GM15510 (cell line): Measurements from ENCODE around the gene POLD4.
A peak's percentile ranks its signal among the peaks of the same experiment; 100 is the strongest.

Experiments
- POLR2A ChIP-seq: IDR thresholded peaks from 3 replicates; pipeline ENCODE4 v1.6.1; 2011; ENCODE audit warnings: borderline replicate concordance; ENCODE audit not compliant: insufficient read length; ENCODE audit errors: extremely low read depth

POLD4 gene

DNA sequence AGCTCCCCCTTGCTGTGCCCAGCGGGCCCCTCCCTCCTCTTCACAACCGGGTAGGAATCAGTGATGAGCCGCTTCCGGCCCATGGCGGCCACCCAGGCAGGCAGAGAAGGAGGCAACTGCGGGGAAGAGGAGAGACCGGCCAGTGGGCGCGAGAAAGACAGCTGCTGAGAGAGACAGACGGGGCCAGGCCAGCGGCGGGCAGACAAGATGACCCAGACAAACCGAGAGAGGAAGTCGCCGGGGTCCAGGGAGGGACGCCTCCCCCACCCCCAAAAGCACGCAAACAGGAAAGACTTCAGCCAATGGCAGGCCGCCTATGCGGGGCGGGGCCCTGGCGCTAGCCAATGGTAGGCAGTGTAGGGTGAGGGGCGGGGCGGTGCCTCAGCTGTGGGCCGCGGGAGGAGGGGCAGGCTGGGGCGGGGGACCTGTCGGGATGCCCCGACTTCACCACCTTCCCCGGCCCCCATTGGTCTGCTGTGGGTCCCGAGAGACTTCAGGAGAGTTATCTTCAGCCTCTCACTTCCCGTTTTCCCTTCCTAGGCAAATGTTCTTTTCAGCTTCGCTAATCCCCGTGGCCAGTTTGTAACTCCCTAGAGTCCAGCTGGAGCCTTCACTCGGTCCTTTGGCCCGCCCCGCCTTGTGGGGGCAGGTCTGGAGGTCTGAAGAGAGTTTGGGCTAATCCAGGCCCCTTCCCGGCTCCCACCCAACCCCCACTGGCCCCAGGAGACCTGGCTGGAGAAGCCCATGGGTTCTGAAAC is at the start of gene POLD4:
TSS of gene POLD4 (minus strand) at position 230 of the 758 bp plus-strand sequence. CDS start at position 83, 147 bp downstream.
- TF ChIP-seq POLR2A: peak; percentile 93

DNA sequence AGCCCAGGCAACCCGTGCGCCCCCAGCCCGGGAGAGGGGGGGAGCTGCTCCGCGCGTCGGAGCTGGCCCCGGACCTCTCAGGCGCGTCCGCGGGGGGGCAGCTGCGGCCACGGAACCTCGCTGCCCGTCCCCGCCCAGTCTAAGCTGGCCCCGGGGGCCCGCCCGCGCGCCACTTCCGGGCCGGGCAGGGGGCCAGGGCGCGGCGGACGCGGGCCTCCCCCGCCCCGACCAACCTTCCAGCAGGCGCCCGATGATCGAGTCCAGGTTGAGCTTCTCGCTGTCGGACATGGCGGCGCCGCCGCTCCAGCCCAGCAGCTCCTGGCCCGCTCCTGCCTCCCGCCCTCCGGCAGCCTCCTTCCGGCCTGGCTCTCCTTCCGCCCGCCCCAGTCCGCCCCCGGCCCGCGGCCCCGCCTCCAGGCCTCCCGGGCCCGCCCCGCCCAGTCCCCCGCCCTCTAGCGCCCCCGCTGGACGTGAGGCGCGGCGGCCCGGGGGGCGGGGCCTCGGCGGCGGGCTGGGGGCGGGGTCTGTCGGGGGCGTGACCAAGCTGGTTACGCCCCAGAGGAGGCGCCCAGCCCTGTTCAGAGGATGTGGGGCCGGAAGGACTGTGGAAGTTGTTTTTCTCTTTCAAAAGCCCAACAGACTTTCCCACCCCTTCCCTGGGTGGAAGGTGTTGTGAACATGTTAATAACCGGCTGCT is 48.3 kb upstream of the POLD4 start, which contains the start of gene PPP1CA:
TSS of gene PPP1CA (minus strand) at position 364 of the 697 bp plus-strand sequence. CDS start at position 288, 76 bp downstream.
- peak; percentile 87 for TF ChIP-seq POLR2A

DNA sequence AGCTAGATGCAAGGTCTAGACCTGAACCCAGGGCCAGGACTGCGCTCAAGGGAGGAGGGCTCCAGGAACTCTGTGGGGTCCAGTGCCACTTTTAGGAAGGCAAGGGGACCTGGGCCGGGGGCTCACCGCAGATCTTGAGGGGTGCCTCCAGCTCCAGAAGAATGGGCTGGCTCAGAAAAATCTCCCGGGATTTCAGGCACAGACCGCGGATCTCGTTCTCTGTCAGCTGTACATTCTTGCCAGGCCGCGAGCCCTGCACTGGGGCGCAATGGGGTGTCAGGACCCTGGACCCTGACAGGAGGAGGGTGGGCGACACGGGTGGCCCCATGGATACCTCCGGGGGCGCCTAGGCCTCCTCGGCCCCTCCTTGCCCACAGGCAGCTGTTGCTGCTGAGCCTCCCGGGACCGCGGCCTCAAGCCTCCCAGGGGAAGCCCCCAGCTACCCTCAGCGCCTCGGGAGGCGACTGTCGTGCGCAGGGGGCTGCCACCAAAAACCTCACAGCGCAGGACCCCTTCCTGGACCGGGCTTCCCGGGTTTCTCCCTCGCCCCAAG is 47.7 kb upstream of the POLD4 start:
- TF ChIP-seq POLR2A: no peak

DNA sequence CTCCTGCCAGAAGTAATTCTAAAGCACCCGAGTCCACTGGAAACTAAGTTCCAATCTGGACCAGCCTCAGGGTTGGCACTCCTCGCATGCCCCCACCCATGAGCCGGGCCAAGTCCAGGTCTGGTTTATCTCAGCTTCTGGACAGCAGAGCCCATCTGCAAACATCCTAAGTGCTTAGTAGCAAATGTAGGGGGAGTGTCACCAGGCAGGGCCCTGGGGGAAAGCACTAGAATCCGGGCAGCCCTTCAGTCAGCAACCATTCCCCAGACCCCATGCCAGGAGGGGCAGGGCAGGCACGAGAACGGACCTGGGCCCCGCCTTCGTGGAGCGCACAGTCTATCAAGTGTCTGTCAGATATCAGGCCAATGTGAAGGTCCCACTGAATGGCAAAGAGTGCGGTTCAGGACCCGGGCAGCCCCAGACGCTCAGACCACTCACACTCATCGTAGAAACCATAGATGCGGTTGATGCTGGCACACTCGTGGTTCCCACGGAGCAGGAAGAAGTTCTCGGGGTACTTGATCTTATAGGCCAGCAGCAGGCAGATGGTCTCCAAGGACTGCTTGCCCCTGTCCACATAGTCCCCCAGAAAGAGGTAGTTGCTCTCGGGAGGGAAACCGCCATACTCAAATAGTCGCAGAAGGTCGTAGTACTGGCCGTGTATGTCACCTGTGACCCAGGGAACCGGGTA is 47.0 kb upstream of the POLD4 start:
- TF ChIP-seq POLR2A: no peak

DNA sequence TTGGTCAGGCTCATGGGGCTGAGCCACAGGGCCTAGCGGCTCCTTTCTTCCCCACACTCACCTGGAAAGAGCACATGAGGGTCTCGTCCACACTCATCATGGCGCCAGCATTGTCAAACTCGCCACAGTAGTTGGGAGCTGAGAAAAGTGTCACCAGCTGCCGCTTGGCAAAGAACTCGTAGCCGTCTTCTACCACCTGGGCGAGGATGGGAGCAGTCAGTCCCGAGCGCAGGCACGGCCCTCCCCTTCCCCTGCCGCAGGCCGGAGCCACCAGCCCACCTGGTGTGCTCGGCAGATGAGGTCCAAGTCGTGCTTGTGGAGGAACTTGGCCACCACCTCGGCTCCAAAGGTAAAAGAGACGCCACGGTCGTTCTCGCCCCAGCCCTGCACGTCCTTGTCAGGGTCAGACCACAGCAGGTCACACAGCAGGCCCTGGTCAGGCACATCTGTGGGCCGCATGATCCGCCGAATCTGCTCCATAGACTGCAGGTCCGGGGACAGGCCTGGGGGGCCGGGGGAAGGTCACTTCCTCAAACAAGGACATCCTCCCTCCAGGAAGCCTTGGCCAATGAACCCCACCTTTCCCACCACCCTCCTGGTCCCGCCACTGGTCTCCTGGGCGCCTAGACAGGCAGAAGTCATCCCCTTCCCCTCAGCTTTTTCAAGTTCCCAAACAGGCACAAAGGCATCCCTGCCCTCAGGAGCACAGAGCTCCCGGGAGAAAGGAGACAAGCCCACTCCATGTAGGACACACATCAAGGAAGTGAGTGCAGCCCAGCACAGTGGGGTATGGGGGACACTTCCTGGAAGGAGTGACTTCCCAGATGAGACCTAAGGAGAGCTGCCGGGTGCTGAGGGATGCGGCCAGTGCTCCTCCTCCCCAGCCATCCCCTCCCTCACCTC is 45.6 kb upstream of the POLD4 start:
- no peak for TF ChIP-seq POLR2A

DNA sequence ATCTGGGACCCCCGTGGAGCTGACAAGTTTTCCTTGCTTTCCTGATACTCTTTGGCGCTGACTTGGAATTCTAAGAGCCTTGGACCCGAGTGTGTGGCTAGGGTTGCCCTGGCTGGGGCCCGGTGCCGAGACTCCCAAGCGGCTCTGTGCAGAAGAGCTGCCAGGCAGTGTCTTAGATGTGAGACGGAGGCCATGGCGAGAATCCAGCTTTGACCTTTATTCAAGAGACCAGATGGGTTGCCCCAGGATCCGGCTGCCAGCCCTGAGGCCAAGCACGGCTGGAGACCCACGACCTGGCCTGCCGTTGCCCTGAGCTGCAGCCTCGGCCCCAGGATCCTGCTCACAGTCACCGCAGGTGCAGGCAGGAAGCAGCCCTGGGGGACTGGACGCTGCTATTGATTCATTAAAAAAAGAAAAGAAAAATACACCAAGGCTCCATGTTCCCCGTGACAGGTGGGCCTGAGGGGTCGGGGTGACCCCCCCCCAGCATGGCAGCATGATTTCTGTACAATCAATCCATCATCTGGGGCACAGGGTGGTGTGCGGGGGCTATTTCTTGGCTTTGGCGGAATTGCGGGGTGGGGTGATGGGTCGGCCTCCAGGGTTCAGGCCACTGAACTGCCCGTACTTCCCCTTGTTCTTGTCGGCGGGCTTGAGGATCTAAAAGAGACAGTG is 44.8 kb upstream of the POLD4 start:
- no peak for TF ChIP-seq POLR2A

DNA sequence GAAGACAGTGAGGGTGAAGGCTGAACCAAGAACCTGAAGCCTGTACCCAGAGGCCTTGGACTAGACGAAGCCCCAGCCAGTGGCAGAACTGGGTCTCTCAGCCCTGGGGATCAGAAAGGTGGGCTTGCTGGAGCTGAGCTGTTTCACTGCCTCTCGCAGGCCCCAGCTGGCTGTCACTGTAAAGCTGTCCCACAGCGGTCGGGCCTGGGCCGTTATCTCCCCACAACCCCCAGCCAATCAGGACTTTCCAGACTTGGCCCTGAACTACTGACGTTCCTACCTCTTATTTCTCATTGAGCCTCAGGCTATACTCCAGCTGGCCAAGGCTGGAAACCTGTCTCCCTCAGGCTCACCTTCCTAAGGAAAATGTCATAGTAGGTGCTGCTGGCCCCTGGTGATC is 44.2 kb upstream of the POLD4 start:
- no peak for TF ChIP-seq POLR2A

DNA sequence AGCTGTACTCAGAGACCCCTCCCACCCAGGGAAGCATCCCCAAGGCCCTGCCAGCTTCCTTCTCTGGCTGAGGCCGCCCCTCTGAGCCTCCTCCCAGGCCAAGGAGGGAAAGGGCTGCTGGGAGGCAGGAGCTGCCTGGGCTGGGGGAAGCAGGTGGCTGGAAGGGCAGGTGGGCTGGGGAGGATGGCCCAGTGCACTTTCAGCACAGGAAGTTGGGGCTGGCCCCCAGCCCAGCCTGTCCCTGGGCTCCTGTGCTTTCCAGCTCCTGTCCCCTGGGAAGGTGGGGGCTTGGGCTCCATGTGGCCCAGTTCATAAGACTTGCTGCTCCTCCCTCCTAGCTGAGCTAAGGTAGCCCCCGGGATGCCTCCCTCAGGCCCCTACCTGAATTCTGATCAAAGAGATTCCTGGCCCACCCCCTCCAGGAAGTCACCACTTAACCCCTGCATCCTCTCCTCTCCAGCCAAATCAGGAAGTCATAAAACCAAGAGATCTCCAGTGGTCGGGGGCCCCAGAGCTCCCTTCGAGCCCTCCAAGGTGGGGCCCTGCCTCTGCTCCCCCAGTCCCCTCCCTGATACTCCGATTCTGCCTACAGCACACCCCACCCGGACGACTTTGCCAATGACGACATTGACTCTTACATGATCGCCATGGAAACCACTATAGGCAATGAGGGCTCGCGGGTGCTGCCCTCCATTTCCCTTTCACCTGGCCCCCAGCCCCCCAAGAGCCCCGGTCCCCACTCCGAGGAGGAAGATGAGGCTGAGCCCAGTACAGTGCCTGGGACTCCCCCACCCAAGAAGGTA is 43.4 kb upstream of the POLD4 start:
- TF ChIP-seq POLR2A: no peak

DNA sequence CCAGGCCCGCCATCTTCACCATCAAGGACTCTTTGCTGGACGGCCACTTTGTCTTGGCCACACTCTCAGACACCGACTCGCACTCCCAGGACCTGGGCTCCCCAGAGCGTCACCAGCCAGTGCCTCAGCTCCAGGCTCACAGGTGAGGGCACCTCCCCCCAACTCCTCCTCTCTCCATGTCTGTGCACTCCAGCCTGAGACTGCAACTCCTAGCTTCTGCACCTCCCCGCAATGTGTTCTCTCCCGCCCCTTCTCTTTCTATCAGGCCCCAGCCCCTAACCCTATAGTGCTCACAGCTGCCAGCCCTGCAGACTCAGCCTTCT is 42.9 kb upstream of the POLD4 start:
- no peak for TF ChIP-seq POLR2A

DNA sequence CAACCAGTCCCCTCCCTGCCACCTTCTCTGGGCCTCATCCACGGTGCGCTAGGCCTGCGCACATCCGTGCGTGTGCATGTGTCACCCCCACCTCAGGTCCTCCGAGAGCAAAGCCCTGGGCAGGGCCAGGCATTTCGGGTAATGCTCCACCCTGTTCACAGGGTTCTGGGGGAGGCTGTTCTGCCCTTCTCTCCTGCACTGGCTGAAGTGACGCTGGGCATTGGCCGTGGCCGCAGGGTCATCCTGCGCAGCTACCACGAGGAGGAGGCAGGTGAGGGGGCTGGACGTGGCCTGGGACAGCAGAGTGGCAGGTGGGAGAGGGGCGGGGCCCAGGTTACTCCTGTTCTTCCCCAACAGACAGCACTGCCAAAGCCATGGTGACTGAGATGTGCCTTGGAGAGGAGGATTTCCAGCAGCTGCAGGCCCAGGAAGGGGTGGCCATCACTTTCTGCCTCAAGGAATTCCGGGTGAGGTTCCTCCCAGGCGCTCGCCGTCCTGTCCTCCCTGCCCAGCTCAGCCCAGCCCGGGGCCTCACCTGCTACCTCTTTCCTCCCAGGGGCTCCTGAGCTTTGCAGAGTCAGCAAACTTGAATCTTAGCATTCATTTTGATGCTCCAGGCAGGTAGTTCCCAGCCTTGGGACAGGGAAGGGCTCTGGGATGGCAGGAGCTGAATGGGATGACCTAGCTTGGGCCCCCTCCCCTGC is 42.4 kb upstream of the POLD4 start:
- no peak for TF ChIP-seq POLR2A

DNA sequence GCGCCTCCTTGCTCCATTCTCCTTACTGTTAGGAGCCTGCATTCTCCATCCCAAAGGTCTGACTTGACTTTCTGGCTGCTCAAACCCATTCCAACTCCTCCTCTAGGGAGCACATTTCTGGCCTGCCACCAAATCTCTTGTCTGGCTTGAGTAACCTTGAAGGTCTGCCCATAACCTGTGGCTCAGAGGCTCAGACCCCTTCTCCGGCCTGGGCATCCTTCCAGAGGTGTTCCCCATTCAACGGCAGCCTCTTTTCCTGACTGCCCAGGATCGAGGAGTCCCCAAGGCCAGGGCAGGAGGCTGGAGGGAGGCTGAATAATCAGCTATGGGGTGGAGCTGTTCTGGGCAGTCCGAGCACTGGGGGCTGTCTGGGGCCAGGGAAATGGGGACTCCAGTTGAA is 40.6 kb upstream of the POLD4 start:
- no peak for TF ChIP-seq POLR2A

DNA sequence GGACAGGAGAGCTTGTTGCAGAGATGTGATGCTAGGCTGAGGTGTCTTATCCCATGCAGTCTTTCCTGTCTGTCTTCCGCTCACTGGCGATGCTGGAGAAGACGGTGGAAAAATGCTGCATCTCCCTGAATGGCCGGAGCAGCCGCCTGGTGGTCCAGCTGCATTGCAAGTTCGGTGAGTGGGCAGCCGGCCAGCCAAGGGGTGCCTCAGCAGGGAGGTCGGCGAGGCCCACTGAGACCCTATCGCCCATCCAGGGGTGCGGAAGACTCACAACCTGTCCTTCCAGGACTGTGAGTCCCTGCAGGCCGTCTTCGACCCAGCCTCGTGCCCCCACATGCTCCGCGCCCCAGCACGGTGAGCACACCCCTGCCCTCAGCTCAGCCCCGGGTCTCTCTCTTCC is 40.1 kb upstream of the POLD4 start:
- no peak for TF ChIP-seq POLR2A

DNA sequence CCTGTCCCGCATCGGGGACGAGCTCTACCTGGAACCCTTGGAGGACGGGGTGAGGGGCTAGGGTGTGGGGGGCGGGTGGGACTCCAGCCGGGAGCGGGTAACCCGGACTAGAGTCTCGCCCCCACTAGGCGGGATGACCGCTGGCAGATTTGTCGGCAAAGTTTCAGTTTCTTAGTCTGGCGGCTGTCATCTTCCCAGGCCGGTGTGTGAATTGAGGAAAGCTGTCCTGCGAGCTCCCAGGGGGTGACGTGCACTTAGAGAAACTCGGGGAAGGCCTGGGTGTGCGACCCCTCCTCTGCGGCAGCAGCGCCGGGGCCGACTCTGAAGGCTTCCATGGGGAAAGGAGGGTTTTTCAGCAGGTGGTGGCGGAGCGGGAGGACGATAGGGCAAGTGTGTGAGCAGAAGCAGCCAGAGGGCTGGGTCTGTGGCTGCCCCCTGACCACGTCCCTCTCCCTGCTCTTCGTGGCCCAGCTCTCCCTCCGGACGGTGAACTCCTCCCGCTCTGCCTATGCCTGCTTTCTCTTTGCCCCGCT is 38.9 kb upstream of the POLD4 start:
- no peak for TF ChIP-seq POLR2A
